Measurements from ENCODE around the gene KCNK15. TPM values are rescaled to one million over a fixed set of nuclear protein-coding genes. Genes with fewer than 3 reads are reported as not detected.

Gene KCNK15
- total RNA-seq, 1 experiment from 2014 or later = 0.33 TPM

- no peak overlapping the region for H3K56ac ChIP-seq (ENCODE audit: insufficient read length, low read depth, low read length)
- H3K4me1 Mint-ChIP-seq = peaks cover 14 to 16% of the 10 kb centered on the region in 2 experiments
- H2BK15ac ChIP-seq (ENCODE audit: low read depth, low read length) = no peak overlapping the region
- no peaks in the 10 kb centered on the region for H3K79me2 ChIP-seq (ENCODE audit: insufficient read depth, low read length)
- peaks cover 0 to 11% (median 0%) of the 10 kb centered on the region in 3 experiments; a peak in 4 of 7 replicates for H3K36me3 Mint-ChIP-seq (ENCODE audit: insufficient read depth in 1 of 3, low read depth in 3 of 3)
- H2BK5ac ChIP-seq (ENCODE audit: insufficient read length, low read length) = no peak overlapping the region
- H4K20me1 ChIP-seq (ENCODE audit: control insufficient read depth, insufficient read depth, insufficient read length) = no peaks in the 10 kb centered on the region
- H3K9me3 Mint-ChIP-seq = no peaks in the 10 kb centered on the region
- 0 out of 2 replicates have a peak, but pooled peaks cover 2% of the 10 kb centered on the region for H3K4me1 ChIP-seq (ENCODE audit: insufficient read depth, low read length)
- H3K23me2 ChIP-seq (ENCODE audit: insufficient read length, low read depth, low read length, poor library complexity, severe bottlenecking) = no peaks in the 10 kb centered on the region
- no peak overlapping the region for H4K8ac ChIP-seq (replicated peaks; ENCODE audit: insufficient read length, low read depth, low read length)
- H3K27ac Mint-ChIP-seq = peak overlapping the region in 1 of 3 experiments; percentile 9; a peak in 1 of 7 replicates
- no peak overlapping the region for H3K9ac ChIP-seq (ENCODE audit: extremely low read depth, insufficient read length, low read length)
- no CpG with 5 or more reads among the region's 5 CpGs for WGBS (ENCODE audit: extremely low coverage, insufficient read length, low lambda C conversion rate)
- no peak overlapping the region for H4K5ac ChIP-seq (ENCODE audit: insufficient read length, low read depth, low read length)
- no peak for DNase-seq
- H3K79me1 ChIP-seq (ENCODE audit: insufficient read depth, low read depth, low read length, poor library complexity, severe bottlenecking) = no peaks in the 10 kb centered on the region
- H3T11ph ChIP-seq (ENCODE audit: low read length) = no peak overlapping the region
- no peak overlapping the region for H3K27ac ChIP-seq (ENCODE audit: insufficient read length, low read depth, low read length)
- H2AK5ac ChIP-seq (ENCODE audit: insufficient read length, low read length) = no peak overlapping the region
- H3K27me3 Mint-ChIP-seq (ENCODE audit: low read depth) = no peaks in the 10 kb centered on the region; the same call in 1 of the 2 replicates
- H3K27me3 ChIP-seq (ENCODE audit: insufficient read depth, low read length) = no peaks in the 10 kb centered on the region
- no peak overlapping the region for H4K91ac ChIP-seq (ENCODE audit: insufficient read length, low read depth, low read length)
- no peak overlapping the region for H3K4me3 Mint-ChIP-seq
- no peak overlapping the region for H2BK120ac ChIP-seq (ENCODE audit: low read depth, low read length, poor library complexity, severe bottlenecking)
- H3K14ac ChIP-seq (ENCODE audit: insufficient read depth, low read length) = no peak overlapping the region
- no peak overlapping the region for H2BK20ac ChIP-seq (ENCODE audit: low read depth, low read length, poor library complexity, severe bottlenecking)
- no peak overlapping the region for H3K18ac ChIP-seq (ENCODE audit: insufficient read length, low read depth, low read length)
- no peaks in the 10 kb centered on the region for H3K9me3 ChIP-seq (ENCODE audit: control insufficient read depth, low read depth, low read length)
- TF ChIP-seq CTCF (conservative IDR thresholded peaks at IDR 0.05) = no peak
- no peak overlapping the region for H2BK12ac ChIP-seq (ENCODE audit: insufficient read length, low read depth, low read length)
- no peak overlapping the region for H3K4me2 ChIP-seq (ENCODE audit: insufficient read depth, insufficient read length, low read length)
- H3K23ac ChIP-seq (ENCODE audit: insufficient read length, low read depth, low read length) = no peak overlapping the region
- H2AFZ ChIP-seq (ENCODE audit: low read length) = no peak overlapping the region
- no peak overlapping the region for H3K4ac ChIP-seq (ENCODE audit: low read depth, low read length)
These were observed 23.8 kb downstream of the KCNK15 start for GRCh38 chr20:44769481-44769863.
